GM23338 (cell line): Measurements from ENCODE around the gene IGFBP7. TPM values are rescaled to one million over a fixed set of nuclear protein-coding genes. Genes with fewer than 3 reads are reported as not detected.

Experiments used
- ATAC-seq: fragments of 200-7000 bp; cut with Tn5 transposase; 3 replicates; pipeline ENCODE4 v1.9.1; 2020
- DNase-seq: peaks from one replicate; pipeline ENCODE4 v3.0.0-alpha.2; 2015; ENCODE audit warnings: low spot score
- H2AFZ ChIP-seq: fragments of 200-600 bp; sonication (generic); 2 replicates; pipeline ENCODE4 v1.8.0; 2016; ENCODE audit warnings: antibody characterized with exemption, mild to moderate bottlenecking, moderate library complexity
- H3F3A ChIP-seq: fragments of 200-600 bp; sonication (generic); replicated peaks from 2 replicates; pipeline ENCODE4 v1.8.0; 2017; ENCODE audit warnings: antibody characterized with exemption, mixed run types, low read depth
- H3K27ac ChIP-seq: fragments of 200-600 bp; sonication (generic); 2 replicates; pipeline ENCODE4 v1.6.1; 2016; ENCODE audit warnings: low read depth
- H3K27me3 ChIP-seq: fragments of 200-600 bp; sonication (generic); 2 replicates; pipeline ENCODE4 v1.8.0; 2016; ENCODE audit warnings: mild to moderate bottlenecking, mixed run types, moderate library complexity; ENCODE audit not compliant: insufficient read depth
- H3K36me3 ChIP-seq: fragments of 200-600 bp; sonication (generic); 2 replicates; pipeline ENCODE4 v1.8.0; 2016; ENCODE audit warnings: mild to moderate bottlenecking; ENCODE audit not compliant: insufficient read depth
- H3K4me1 ChIP-seq: fragments of 200-600 bp; sonication (generic); 2 replicates; pipeline ENCODE4 v1.8.0; 2016; ENCODE audit warnings: mild to moderate bottlenecking, moderate library complexity; ENCODE audit not compliant: insufficient read depth
- H3K4me2 ChIP-seq: fragments of 200-600 bp; sonication (generic); 2 replicates; pipeline ENCODE4 v1.7.1; 2017; ENCODE audit warnings: mixed run types
- H3K4me3 ChIP-seq: fragments of 200-600 bp; sonication (generic); 2 replicates; pipeline ENCODE4 v1.6.1; 2016; ENCODE audit warnings: mixed run types
- H3K79me2 ChIP-seq: fragments of 200-600 bp; sonication (generic); replicated peaks from 2 replicates; pipeline ENCODE4 v1.8.0; 2017; ENCODE audit warnings: mild to moderate bottlenecking; ENCODE audit not compliant: insufficient read depth
- H3K9me2 ChIP-seq: fragments of 200-600 bp; sonication (generic); 2 replicates; pipeline ENCODE4 v1.8.0; 2017; ENCODE audit not compliant: insufficient read depth
- H4K20me1 ChIP-seq: fragments of 200-600 bp; sonication (generic); replicated peaks from 2 replicates; pipeline ENCODE4 v1.8.0; 2017; ENCODE audit warnings: mild to moderate bottlenecking; ENCODE audit not compliant: insufficient read depth
- H3K27ac Mint-ChIP-seq: 2 replicates; pipeline ENCODE4 v1.8.0; 2020; ENCODE audit warnings: inconsistent platforms, mild to moderate bottlenecking, moderate library complexity, mixed read lengths
- H3K27me3 Mint-ChIP-seq: 3 replicates; pipeline ENCODE4 v1.8.0; 2022; ENCODE audit warnings: low read depth, mild to moderate bottlenecking, moderate library complexity, mixed read lengths, inconsistent platforms; ENCODE audit not compliant: insufficient read depth, poor library complexity
- H3K36me3 Mint-ChIP-seq: 3 replicates; pipeline ENCODE4 v1.8.0; 2021; ENCODE audit warnings: low read depth, mild to moderate bottlenecking, inconsistent platforms, moderate library complexity, mixed read lengths
- H3K4me1 Mint-ChIP-seq: 3 replicates; pipeline ENCODE4 v1.8.0; 2020; ENCODE audit warnings: mild to moderate bottlenecking, inconsistent platforms, mixed read lengths
- H3K4me3 Mint-ChIP-seq: 3 replicates; pipeline ENCODE4 v1.8.0; 2021; ENCODE audit warnings: moderate library complexity, mild to moderate bottlenecking, inconsistent platforms, mixed read lengths
- H3K9me3 Mint-ChIP-seq: 3 replicates; pipeline ENCODE4 v1.8.0; 2020; ENCODE audit warnings: moderate library complexity, mild to moderate bottlenecking, inconsistent platforms, mixed read lengths
- CREB1 ChIP-seq: fragments of 250-450 bp; sonication (Bioruptor Pico); IDR thresholded peaks from 2 replicates; pipeline ENCODE4 v1.5.0; 2020; ENCODE audit warnings: low read depth, mild to moderate bottlenecking, moderate library complexity
- EZH2 ChIP-seq: fragments of 200-600 bp; sonication (generic); IDR thresholded peaks from one replicate; pipeline ENCODE4 v1.8.0; 2017; ENCODE audit warnings: antibody characterized with exemption, mild to moderate bottlenecking, low read depth; ENCODE audit not compliant: unreplicated experiment
- EZH2phosphoT487 ChIP-seq: fragments of 200-600 bp; sonication (generic); IDR thresholded peaks from one replicate; pipeline ENCODE4 v1.8.1; 2018; ENCODE audit warnings: antibody characterized with exemption; ENCODE audit not compliant: unreplicated experiment
- JUNB ChIP-seq: IDR thresholded peaks from one replicate; pipeline ENCODE4 v1.6.1; 2016; ENCODE audit warnings: antibody characterized with exemption; ENCODE audit not compliant: unreplicated experiment
- NANOG ChIP-seq: IDR thresholded peaks from 2 replicates; pipeline ENCODE4 v1.6.1; 2016; ENCODE audit warnings: antibody characterized with exemption, borderline replicate concordance
- POLR2AphosphoS5 ChIP-seq: IDR thresholded peaks from 2 replicates; pipeline ENCODE4 v1.6.1; 2016; ENCODE audit warnings: antibody characterized with exemption, low read depth
- STAT1 ChIP-seq: IDR thresholded peaks from one replicate; pipeline ENCODE4 v1.6.1; 2016; ENCODE audit warnings: antibody characterized with exemption; ENCODE audit not compliant: unreplicated experiment
- ZNF114 ChIP-seq: fragments of 250-450 bp; sonication (Bioruptor Pico); IDR thresholded peaks from 2 replicates; pipeline ENCODE4 v1.5.0; 2020; ENCODE audit warnings: mild to moderate bottlenecking, moderate library complexity
- polyA plus RNA-seq: library from polyadenylated mRNA; unstranded; fragments of >200 nt; fragmentation: Nextera tagmentation; extraction: Ambion mirVana; gene quantifications from 2 replicates; pipeline ENCODE4 v1.2.1, GENCODE V29; 2016
- total RNA-seq: library from RNA; depleted of rRNA; stranded (reverse); fragments of >200 nt; shearing (Covaris generic); gene quantifications from 2 replicates; pipeline ENCODE4 v1.2.3, GENCODE V29; 2014
- TF ChIP-seq, protein P1 (sequence below), 2 experiments: fragments of 200-600 bp in 1 of 2; sonication (generic) in 1 of 2; conservative IDR thresholded peaks; 2 replicates each; pipeline versions ENCODE4 v1.5.1 to v1.6.1; 2016 to 2017; ENCODE audit warnings: antibody characterized with exemption in 2 of 2, low read depth in 2 of 2, mild to moderate bottlenecking in 2 of 2, moderate library complexity in 1 of 2
- TF ChIP-seq, protein P2 (sequence below): fragments of 250-450 bp; sonication (Bioruptor Pico); IDR thresholded peaks from 2 replicates; pipeline ENCODE4 v1.5.0; 2020; ENCODE audit warnings: mild to moderate bottlenecking, moderate library complexity
- TF ChIP-seq, protein P3 (sequence below): IDR thresholded peaks from one replicate; pipeline ENCODE4 v1.6.1; 2018; ENCODE audit warnings: antibody characterized with exemption; ENCODE audit not compliant: unreplicated experiment

Gene IGFBP7
- total and polyA plus RNA-seq, 2 experiments from 2014 or later = 0.49 to 7.9 TPM

GRCh38 chr4:57104706-57105560 is 5.3 kb downstream of the IGFBP7 start:
- Histone ChIP-seq H3F3A (no peaks in the 10 kb centered on the region), H3K9me2 (no peaks in the 10 kb centered on the region), H3K36me3 (no peaks in the 10 kb centered on the region), H3K4me3 (no peak overlapping the region), H3K4me1 (peaks cover 21% of the 10 kb centered on the region), H2AFZ (no peak overlapping the region), H3K4me2 (no peak overlapping the region), H3K27ac (no peak overlapping the region), H4K20me1 (no peaks in the 10 kb centered on the region), H3K27me3 (peaks cover 36% of the 10 kb centered on the region), H3K79me2 (no peaks in the 10 kb centered on the region)
- no peak overlapping the region for H3K4me3 Mint-ChIP-seq
- no peak for TF ChIP-seq EZH2
- TF ChIP-seq, protein P1, sequence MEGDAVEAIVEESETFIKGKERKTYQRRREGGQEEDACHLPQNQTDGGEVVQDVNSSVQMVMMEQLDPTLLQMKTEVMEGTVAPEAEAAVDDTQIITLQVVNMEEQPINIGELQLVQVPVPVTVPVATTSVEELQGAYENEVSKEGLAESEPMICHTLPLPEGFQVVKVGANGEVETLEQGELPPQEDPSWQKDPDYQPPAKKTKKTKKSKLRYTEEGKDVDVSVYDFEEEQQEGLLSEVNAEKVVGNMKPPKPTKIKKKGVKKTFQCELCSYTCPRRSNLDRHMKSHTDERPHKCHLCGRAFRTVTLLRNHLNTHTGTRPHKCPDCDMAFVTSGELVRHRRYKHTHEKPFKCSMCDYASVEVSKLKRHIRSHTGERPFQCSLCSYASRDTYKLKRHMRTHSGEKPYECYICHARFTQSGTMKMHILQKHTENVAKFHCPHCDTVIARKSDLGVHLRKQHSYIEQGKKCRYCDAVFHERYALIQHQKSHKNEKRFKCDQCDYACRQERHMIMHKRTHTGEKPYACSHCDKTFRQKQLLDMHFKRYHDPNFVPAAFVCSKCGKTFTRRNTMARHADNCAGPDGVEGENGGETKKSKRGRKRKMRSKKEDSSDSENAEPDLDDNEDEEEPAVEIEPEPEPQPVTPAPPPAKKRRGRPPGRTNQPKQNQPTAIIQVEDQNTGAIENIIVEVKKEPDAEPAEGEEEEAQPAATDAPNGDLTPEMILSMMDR (conservative IDR thresholded peaks at IDR 0.05; ENCODE audit: low read depth in 2 of 2) = no peak
- no peak for TF ChIP-seq EZH2phosphoT487
- TF ChIP-seq CREB1 (CRISPR knock-in tag) = no peak
- TF ChIP-seq JUNB = no peak
- TF ChIP-seq, protein P2, sequence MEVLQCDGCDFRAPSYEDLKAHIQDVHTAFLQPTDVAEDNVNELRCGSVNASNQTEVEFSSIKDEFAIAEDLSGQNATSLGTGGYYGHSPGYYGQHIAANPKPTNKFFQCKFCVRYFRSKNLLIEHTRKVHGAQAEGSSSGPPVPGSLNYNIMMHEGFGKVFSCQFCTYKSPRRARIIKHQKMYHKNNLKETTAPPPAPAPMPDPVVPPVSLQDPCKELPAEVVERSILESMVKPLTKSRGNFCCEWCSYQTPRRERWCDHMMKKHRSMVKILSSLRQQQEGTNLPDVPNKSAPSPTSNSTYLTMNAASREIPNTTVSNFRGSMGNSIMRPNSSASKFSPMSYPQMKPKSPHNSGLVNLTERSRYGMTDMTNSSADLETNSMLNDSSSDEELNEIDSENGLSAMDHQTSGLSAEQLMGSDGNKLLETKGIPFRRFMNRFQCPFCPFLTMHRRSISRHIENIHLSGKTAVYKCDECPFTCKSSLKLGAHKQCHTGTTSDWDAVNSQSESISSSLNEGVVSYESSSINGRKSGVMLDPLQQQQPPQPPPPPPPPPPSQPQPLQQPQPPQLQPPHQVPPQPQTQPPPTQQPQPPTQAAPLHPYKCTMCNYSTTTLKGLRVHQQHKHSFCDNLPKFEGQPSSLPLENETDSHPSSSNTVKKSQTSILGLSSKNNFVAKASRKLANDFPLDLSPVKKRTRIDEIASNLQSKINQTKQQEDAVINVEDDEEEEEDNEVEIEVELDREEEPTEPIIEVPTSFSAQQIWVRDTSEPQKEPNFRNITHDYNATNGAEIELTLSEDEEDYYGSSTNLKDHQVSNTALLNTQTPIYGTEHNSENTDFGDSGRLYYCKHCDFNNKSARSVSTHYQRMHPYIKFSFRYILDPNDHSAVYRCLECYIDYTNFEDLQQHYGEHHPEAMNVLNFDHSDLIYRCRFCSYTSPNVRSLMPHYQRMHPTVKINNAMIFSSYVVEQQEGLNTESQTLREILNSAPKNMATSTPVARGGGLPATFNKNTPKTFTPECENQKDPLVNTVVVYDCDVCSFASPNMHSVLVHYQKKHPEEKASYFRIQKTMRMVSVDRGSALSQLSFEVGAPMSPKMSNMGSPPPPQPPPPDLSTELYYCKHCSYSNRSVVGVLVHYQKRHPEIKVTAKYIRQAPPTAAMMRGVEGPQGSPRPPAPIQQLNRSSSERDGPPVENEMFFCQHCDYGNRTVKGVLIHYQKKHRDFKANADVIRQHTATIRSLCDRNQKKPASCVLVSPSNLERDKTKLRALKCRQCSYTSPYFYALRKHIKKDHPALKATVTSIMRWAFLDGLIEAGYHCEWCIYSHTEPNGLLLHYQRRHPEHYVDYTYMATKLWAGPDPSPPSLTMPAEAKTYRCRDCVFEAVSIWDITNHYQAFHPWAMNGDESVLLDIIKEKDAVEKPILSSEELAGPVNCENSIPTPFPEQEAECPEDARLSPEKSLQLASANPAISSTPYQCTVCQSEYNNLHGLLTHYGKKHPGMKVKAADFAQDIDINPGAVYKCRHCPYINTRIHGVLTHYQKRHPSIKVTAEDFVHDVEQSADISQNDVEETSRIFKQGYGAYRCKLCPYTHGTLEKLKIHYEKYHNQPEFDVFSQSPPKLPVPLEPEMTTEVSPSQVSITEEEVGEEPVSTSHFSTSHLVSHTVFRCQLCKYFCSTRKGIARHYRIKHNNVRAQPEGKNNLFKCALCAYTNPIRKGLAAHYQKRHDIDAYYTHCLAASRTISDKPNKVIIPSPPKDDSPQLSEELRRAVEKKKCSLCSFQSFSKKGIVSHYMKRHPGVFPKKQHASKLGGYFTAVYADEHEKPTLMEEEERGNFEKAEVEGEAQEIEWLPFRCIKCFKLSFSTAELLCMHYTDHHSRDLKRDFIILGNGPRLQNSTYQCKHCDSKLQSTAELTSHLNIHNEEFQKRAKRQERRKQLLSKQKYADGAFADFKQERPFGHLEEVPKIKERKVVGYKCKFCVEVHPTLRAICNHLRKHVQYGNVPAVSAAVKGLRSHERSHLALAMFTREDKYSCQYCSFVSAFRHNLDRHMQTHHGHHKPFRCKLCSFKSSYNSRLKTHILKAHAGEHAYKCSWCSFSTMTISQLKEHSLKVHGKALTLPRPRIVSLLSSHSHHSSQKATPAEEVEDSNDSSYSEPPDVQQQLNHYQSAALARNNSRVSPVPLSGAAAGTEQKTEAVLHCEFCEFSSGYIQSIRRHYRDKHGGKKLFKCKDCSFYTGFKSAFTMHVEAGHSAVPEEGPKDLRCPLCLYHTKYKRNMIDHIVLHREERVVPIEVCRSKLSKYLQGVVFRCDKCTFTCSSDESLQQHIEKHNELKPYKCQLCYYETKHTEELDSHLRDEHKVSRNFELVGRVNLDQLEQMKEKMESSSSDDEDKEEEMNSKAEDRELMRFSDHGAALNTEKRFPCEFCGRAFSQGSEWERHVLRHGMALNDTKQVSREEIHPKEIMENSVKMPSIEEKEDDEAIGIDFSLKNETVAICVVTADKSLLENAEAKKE = no peak
- no peak for TF ChIP-seq ZNF114 (CRISPR knock-in tag)
- no peak for TF ChIP-seq POLR2AphosphoS5
- TF ChIP-seq, protein P3, sequence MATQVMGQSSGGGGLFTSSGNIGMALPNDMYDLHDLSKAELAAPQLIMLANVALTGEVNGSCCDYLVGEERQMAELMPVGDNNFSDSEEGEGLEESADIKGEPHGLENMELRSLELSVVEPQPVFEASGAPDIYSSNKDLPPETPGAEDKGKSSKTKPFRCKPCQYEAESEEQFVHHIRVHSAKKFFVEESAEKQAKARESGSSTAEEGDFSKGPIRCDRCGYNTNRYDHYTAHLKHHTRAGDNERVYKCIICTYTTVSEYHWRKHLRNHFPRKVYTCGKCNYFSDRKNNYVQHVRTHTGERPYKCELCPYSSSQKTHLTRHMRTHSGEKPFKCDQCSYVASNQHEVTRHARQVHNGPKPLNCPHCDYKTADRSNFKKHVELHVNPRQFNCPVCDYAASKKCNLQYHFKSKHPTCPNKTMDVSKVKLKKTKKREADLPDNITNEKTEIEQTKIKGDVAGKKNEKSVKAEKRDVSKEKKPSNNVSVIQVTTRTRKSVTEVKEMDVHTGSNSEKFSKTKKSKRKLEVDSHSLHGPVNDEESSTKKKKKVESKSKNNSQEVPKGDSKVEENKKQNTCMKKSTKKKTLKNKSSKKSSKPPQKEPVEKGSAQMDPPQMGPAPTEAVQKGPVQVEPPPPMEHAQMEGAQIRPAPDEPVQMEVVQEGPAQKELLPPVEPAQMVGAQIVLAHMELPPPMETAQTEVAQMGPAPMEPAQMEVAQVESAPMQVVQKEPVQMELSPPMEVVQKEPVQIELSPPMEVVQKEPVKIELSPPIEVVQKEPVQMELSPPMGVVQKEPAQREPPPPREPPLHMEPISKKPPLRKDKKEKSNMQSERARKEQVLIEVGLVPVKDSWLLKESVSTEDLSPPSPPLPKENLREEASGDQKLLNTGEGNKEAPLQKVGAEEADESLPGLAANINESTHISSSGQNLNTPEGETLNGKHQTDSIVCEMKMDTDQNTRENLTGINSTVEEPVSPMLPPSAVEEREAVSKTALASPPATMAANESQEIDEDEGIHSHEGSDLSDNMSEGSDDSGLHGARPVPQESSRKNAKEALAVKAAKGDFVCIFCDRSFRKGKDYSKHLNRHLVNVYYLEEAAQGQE = no peak
- TF ChIP-seq NANOG = no peak
- no peak for TF ChIP-seq STAT1
- H3K36me3 Mint-ChIP-seq = no peaks in the 10 kb centered on the region
- peaks cover 16% of the 10 kb centered on the region for H3K27me3 Mint-ChIP-seq
- H3K4me1 Mint-ChIP-seq = peaks cover 14% of the 10 kb centered on the region
- H3K9me3 Mint-ChIP-seq = no peaks in the 10 kb centered on the region
- no peak for DNase-seq
- no peak for ATAC-seq
- no peak overlapping the region for H3K27ac Mint-ChIP-seq
